HepG2 (cell line): Measurements from ENCODE around the gene PIGW. TPM values are rescaled to one million over a fixed set of nuclear protein-coding genes. Genes with fewer than 3 reads are reported as not detected.

ENCODE experiments used
- ATAC-seq: fragments of 200-7000 bp; cut with Tn5 transposase; 3 replicates; pipeline ENCODE4 v1.9.1; 2020; ENCODE audit warnings: mild to moderate bottlenecking, moderate library complexity
- BruUV-seq: library from RNA; stranded (reverse); fragments of 400-500 nt; replicated peaks from 2 replicates; lab custom pipeline; 2021; lab: Mats Ljungman, UMichigan
- CTCF ChIA-PET: fragments of 300-600 bp; formaldehyde crosslinking; extraction: SDS; loops from one replicate; lab custom pipeline; 2021; ENCODE audit warnings: low total read pairs, inconsistent platforms, low intra/inter-chr PET ratio; lab: Yijun Ruan, JAX
- POLR2A ChIA-PET: fragments of 350-600 bp; sonication (Branson Sonifier 250); formaldehyde crosslinking; loops from one replicate; lab custom pipeline; 2020; ENCODE audit warnings: antibody characterized with exemption, inconsistent platforms; lab: Yijun Ruan, JAX
- DNase-seq: peaks from one replicate; pipeline ENCODE4 v3.0.0-alpha.2; 2015; ENCODE audit warnings: low spot score
- FAIRE-seq: peaks from 3 replicates; lab custom pipeline; 2011; peaks lifted over from hg19 to GRCh38; lab: Jason Lieb, UNC
- H2AFZ ChIP-seq: one replicate; pipeline ENCODE4 v1.6.1; 2011; ENCODE audit warnings: low read length, inconsistent platforms
- H3K27ac ChIP-seq: fragments of 300-600 bp; 3 replicates; pipeline ENCODE4 v1.8.0; 2011; ENCODE audit warnings: mixed run types, mild to moderate bottlenecking, mixed read lengths, low read length, inconsistent platforms; ENCODE audit not compliant: insufficient read depth; ENCODE audit errors: extremely low read length
- H3K27me3 ChIP-seq, 2 experiments: fragments of 200-600 bp in 1 of 2; 2 replicates in 1 of 2; 3 replicates in 1 of 2; pipeline versions ENCODE4 v1.6.0 to v1.8.0; 2011; ENCODE audit warnings: low read length in 2 of 2, mild to moderate bottlenecking in 2 of 2, moderate library complexity in 2 of 2, inconsistent platforms in 1 of 2; ENCODE audit not compliant: insufficient read depth in 2 of 2, control insufficient read depth in 1 of 2
- H3K36me3 ChIP-seq, 2 experiments: fragments of 200-600 bp in 1 of 2; replicated peaks in 1 of 2; 2 replicates in 1 of 2; 3 replicates in 1 of 2; pipeline versions ENCODE4 v1.5.1 to v1.8.0; 2011; ENCODE audit warnings: low read length in 2 of 2, inconsistent platforms in 1 of 2; ENCODE audit not compliant: insufficient read depth in 2 of 2, control insufficient read depth in 1 of 2
- H3K4me1 ChIP-seq: 2 replicates; pipeline ENCODE4 v1.5.1; 2012; ENCODE audit warnings: low read length, inconsistent platforms; ENCODE audit not compliant: insufficient read depth
- H3K4me2 ChIP-seq: 2 replicates; pipeline ENCODE4 v1.6.0; 2011; ENCODE audit warnings: low read depth, low read length, inconsistent platforms
- H3K4me3 ChIP-seq, 3 experiments: fragments of 200-600 bp in 1 of 3; sonication (generic), shearing (Covaris generic) in 1 of 3; replicated peaks in 1 of 3; 2 replicates each; pipeline ENCODE4 v1.5.1; 2011 to 2016; ENCODE audit warnings: low read length in 3 of 3, inconsistent platforms in 2 of 3, low read depth in 2 of 3, mild to moderate bottlenecking in 2 of 3, control low read depth in 1 of 3, mixed read lengths in 1 of 3; ENCODE audit not compliant: insufficient read depth in 1 of 3
- H3K79me2 ChIP-seq: one replicate; pipeline ENCODE4 v1.6.1; 2011; ENCODE audit warnings: low read length, inconsistent platforms; ENCODE audit not compliant: insufficient read depth
- H3K9ac ChIP-seq: 2 replicates; pipeline ENCODE4 v1.6.0; 2011; ENCODE audit warnings: mild to moderate bottlenecking, low read depth, low read length, inconsistent platforms; ENCODE audit not compliant: insufficient read depth
- H3K9me3 ChIP-seq: 2 replicates; pipeline ENCODE4 v1.5.1; 2012; ENCODE audit warnings: mild to moderate bottlenecking, low read length
- H4K20me1 ChIP-seq: 2 replicates; pipeline ENCODE4 v1.6.0; 2011; ENCODE audit warnings: inconsistent platforms, mild to moderate bottlenecking, low read length, moderate library complexity; ENCODE audit not compliant: insufficient read depth
- ARNT2 ChIP-seq: sonication (generic); formaldehyde crosslinking; IDR thresholded peaks from 2 replicates; pipeline ENCODE4 v1.8.0; 2022; ENCODE audit warnings: mild to moderate bottlenecking, low read depth, missing genetic modification reagents, moderate library complexity
- DNMT3B ChIP-seq: conservative IDR thresholded peaks from 2 replicates; pipeline ENCODE4 v1.6.1; 2016; ENCODE audit warnings: missing biosample characterization, control low read depth
- HNRNPUL1 ChIP-seq: fragments of 200-400 bp; formaldehyde crosslinking; IDR thresholded peaks from 2 replicates; pipeline ENCODE4 v1.6.1; 2017; ENCODE audit warnings: low read depth, mild to moderate bottlenecking, low read length, moderate library complexity
- KAT7 ChIP-seq: IDR thresholded peaks from 2 replicates; pipeline ENCODE4 v1.6.1; 2018; ENCODE audit warnings: borderline replicate concordance, missing compliant biosample characterization
- NFE2L2 ChIP-seq: fragments of 150-350 bp; IDR thresholded peaks from 2 replicates; pipeline ENCODE4 v1.6.1; 2014; ENCODE audit warnings: low read length
- NR2F2 ChIP-seq: IDR thresholded peaks from 2 replicates; pipeline ENCODE4 v1.6.1; 2012; ENCODE audit warnings: low read depth, inconsistent platforms, borderline replicate concordance
- RAD51 ChIP-seq: fragments of 450-650 bp; IDR thresholded peaks from 2 replicates; pipeline ENCODE4 v1.6.1; 2016; ENCODE audit warnings: borderline replicate concordance
- SIX4 ChIP-seq: sonication (generic); formaldehyde crosslinking; IDR thresholded peaks from 2 replicates; pipeline ENCODE4 v1.4.0; 2020; ENCODE audit warnings: missing genetic modification reagents
- ZBTB38 ChIP-seq: sonication (generic); formaldehyde crosslinking; IDR thresholded peaks from 2 replicates; pipeline ENCODE4 v1.5.1; 2020; ENCODE audit warnings: mild to moderate bottlenecking, missing genetic modification reagents
- ZFP36L2 ChIP-seq: sonication (generic); formaldehyde crosslinking; IDR thresholded peaks from 2 replicates; pipeline ENCODE4 v1.4.0; 2020; ENCODE audit warnings: missing genetic modification reagents
- ZNF101 ChIP-seq: sonication (generic); formaldehyde crosslinking; IDR thresholded peaks from 2 replicates; pipeline ENCODE4 v1.4.0; 2020; ENCODE audit warnings: mild to moderate bottlenecking, low read depth, missing genetic modification reagents, borderline replicate concordance
- WGBS: methylation state at CpG from one replicate; pipeline ENCODE4 v1.1.6; 2017; ENCODE audit warnings: low lambda C conversion rate; 5-methylcytosine and 5-hydroxymethylcytosine counted together
- in situ Hi-C: cut with HindIII; loops from 2 replicates; pipeline ENCODE4 v1.10.0; 2017; ENCODE audit warnings: low pct_unique_long_range_greater_than_20kb; ENCODE audit not compliant: extremely low pct_ligation_motif_present
- intact Hi-C: fragments of 100-400 bp; cut with micrococcal nuclease; formaldehyde crosslinking; loops from one replicate; pipeline ENCODE4 v1.10.0; 2022; ENCODE audit not compliant: unreplicated experiment
- polyA plus RNA-seq, 8 experiments: library from polyadenylated mRNA; depleted of rRNA in 3 of 8; stranded (reverse) in 7 of 8; unstranded in 1 of 8; fragments of >200 nt; fragmentation: Illumina TruSeq in 4 of 8; extraction: Trizol in 4 of 8; gene quantifications; 2 replicates each; pipeline versions ENCODE4 v1.2.1 to v1.2.3, GENCODE V29; 2011 to 2016; ENCODE audit warnings: low read depth in 4 of 8, missing spikeins in 1 of 8, mixed read lengths in 1 of 8; ENCODE audit not compliant: insufficient read depth in 1 of 8
- total RNA-seq, 5 experiments: library from RNA; depleted of rRNA; stranded (reverse); fragments of >200 nt; fragmentation: Illumina TruSeq; extraction: Trizol; gene quantifications; 2 replicates each; pipeline ENCODE4 v1.2.3, GENCODE V29; 2016; ENCODE audit warnings: low read depth in 1 of 5
- TF ChIP-seq, protein P1 (sequence below): sonication (generic); formaldehyde crosslinking; IDR thresholded peaks from 2 replicates; pipeline ENCODE4 v1.4.0; 2020; ENCODE audit warnings: missing genetic modification reagents

Gene PIGW
- total and polyA plus RNA-seq, 2 of the 13 experiments (the other 11 are each of a cell fraction or from before 2014, with no cell fraction given) = 9.0 to 24.0 TPM

DNA sequence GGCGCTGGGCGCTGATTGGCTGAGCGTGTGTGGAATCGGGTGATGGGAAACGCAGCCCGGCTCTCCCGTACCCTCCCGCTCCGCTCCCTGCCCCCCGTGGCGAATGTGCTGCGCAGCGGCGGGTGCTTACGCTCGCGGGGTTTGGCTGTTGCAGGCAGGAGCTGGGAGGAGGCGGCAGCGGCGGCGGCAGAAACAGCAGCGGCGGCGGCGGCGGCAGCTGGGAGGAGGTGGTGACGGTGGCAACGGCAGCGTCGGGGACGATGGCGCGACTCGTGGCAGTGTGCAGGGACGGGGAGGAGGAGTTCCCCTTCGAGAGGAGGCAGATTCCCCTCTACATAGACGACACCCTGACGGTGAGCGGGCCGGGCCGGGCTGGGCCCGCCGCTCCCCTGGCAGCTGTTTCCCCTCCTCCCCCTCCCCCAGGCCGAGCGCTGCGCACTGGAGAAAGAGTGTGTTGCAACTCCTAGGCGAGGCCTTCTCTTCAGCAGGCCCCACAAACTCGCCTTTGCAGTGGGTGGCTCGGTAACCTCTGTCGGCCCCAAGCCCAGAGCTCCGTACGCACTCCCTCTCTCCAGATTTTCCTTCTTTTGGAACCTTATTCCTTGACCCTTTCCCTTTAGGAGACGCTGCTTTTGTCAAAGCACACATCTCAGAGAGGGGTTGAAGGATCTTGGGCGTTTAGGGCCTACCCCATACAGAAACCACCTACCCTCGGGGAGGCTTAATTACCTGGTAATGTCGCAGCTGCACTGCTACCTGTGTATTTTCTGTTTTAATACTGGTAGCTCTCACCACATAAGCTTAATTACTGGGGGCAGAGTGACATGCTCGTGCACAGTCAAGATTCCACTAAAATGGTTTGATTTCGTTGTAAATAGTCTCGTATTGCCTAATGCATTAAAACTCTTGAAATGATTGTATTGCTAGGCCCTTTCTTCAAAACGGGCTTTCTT lies 11.0 kb downstream of the PIGW start (continued):
- TF ChIP-seq ZFP36L2 (CRISPR knock-in tag) (no peak), NR2F2 (peak; percentile 8; the same call in 1 of the 2 replicates), HNRNPUL1 (0 out of 2 replicates have a peak, but pooled peaks have one; percentile 56), ARNT2 (peak; percentile 72; the same call in 1 of the 2 replicates), DNMT3B (CRISPR knock-in tag) (no peak; the same call in 1 of the 2 replicates), SIX4 (no peak), RAD51 (no peak), ZBTB38 (CRISPR knock-in tag) (peak; percentile 77), ZNF101 (CRISPR knock-in tag) (no peak), KAT7 (peak; percentile 97; the same call in 1 of the 2 replicates)
- TF ChIP-seq, all 625 proteins: peak for 261

DNA sequence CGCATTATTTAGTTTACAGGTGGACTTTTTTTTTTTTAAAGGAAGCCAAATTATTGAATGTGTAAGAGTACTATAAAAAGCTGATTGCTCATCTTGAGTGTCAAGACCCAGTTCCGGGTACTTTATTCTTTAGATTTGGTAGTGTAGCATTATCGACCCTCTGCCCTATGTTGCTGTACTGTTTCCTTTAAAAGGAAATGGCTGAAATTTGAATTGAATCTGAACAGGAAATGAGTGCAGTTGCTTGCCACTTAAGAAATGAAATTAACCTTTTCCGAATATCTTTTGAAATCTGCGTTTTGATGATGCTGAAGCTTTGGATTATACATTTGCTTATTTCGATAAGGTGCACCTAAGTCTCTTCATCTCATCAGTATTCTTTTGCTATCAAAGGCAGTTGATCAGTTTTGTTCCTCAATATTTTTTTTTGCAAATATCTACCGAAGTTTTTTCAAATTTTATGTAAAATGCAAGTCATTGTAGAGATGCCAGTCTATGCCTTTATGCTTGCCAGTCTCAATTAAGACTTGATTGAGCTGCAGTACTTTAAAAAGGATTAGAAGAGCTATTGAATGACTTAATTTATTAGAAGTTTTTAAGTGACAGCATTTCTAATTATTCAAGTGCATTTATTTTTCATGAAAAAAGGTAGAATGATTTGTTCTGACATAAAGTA lies 11.8 kb downstream of the PIGW start:
- ChIA-PET POLR2A (interaction anchor here (0.9 to 4.2 kb wide), 4 partner anchors 7 to 55 kb away, joined by 3 to 107 read pairs (median 48); partner anchors contain the start of genes DHRS11, MRM1, MYO19 and PIGW), CTCF (no interaction called here)
- no peak for ATAC-seq
- no peaks in the 10 kb centered on the region; a peak in 1 of 5 replicates for H3K36me3 ChIP-seq
- FAIRE-seq = no peak
- in situ Hi-C loops (no loop called here), intact Hi-C loops (loop anchor here (5.0 kb wide), 1 partner anchor 46 kb away; the partner anchor contains the start of gene DHRS11)
- H3K4me3 ChIP-seq = peak overlapping the region; percentile 58 to 97 (median 91)
- no peak for DNase-seq
- peak; percentile 72 for TF ChIP-seq NFE2L2
- TF ChIP-seq, protein P1, sequence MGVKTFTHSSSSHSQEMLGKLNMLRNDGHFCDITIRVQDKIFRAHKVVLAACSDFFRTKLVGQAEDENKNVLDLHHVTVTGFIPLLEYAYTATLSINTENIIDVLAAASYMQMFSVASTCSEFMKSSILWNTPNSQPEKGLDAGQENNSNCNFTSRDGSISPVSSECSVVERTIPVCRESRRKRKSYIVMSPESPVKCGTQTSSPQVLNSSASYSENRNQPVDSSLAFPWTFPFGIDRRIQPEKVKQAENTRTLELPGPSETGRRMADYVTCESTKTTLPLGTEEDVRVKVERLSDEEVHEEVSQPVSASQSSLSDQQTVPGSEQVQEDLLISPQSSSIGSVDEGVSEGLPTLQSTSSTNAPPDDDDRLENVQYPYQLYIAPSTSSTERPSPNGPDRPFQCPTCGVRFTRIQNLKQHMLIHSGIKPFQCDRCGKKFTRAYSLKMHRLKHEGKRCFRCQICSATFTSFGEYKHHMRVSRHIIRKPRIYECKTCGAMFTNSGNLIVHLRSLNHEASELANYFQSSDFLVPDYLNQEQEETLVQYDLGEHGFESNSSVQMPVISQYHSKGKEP (CRISPR knock-in tag) = no peak
- no peak overlapping the region for H2AFZ ChIP-seq
- H3K27me3 ChIP-seq = peaks cover 0 to 5% of the 10 kb centered on the region in 2 experiments; a peak in 1 of 5 replicates
- peaks cover 33% of the 10 kb centered on the region for H3K4me1 ChIP-seq
- BruUV-seq = no TSS peak
- no peaks in the 10 kb centered on the region for H3K9me3 ChIP-seq
- peaks cover 67% of the 10 kb centered on the region for H3K79me2 ChIP-seq
- peak overlapping the region; percentile 97 for H3K9ac ChIP-seq
- peaks cover 31% of the 10 kb centered on the region for H4K20me1 ChIP-seq
- peak overlapping the region; percentile 100 for H3K27ac ChIP-seq
- 2% methylated on average over 7 of the region's 7 CpGs for WGBS
- H3K4me2 ChIP-seq = peak overlapping the region; percentile 78
